Head of caudate nucleus (tissue), 42 donors: Measurements from ENCODE around the gene ZFPM1.
A peak's percentile ranks its signal among the peaks of the same experiment; 100 is the strongest.

Source experiments
- DNase-seq, 42 donors: peaks; one replicate each; pipeline versions ENCODE4 v3.0.0 to v3.0.0-alpha.2; 2020 to 2021; ENCODE audit warnings: mixed read lengths in 7 of 42
- intact Hi-C: fragments of 100-400 bp; cut with DNase I; formaldehyde crosslinking; loops from one replicate; pipeline ENCODE4 v1.15.0; 2022

The ZFPM1 gene

DNA sequence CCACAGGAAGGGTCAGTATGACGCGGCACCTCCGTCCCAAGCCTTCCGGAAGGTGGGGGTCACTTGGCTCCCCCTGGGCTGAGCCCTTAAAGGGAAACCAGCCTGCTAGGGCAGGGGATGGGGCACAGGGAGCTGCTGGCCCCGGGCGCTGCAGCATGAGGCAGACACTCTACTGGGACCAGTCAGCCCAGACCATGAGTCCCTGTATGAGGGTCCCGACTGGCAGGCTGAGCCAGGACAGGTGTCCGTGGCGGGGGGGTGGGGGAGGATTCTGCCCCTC is 73.8 kb downstream of the ZFPM1 start:
- DNase-seq, result no peak
- intact Hi-C loops, result loop anchor here (5.0 kb wide), 1 partner anchor 80 kb away; no protein-coding TSS in a partner anchor

DNA sequence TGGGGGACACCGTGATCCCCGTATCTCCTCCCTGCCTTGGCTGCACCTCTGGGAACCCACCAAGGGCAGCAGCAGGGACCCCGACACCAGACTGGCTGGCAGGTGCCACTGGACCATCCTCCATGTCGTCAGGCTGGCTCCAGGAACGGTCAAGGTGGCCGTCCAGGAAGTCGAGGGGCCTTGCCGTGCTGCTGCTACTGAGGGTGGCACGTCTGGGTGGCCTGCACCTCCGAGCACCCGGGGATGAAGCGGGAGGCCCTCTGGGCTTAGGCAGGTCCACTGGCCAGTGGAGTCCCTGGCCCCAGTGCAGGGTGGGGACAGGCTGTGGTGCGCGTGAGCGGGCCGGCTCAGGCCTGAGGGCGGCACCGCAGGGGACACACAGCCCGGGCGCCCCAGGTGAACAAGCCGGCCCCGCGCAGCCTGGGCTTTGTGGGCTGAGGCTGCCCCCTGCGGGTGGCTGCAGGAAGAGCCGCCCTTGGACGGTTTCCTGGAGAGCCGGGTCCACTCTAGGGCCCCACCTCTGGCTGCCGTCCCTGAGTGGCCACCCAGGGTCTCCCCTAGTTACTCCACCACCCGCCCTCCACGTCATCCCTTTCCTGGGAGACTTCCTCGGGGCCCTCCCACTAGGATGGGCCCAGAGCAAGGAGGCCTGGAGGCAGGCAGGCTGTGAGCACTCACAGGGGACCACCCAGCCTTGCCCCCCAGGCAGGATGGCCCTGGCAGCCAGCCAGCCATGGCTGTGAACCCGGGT is 74.3 kb downstream of the ZFPM1 start:
- intact Hi-C loops, result loop anchor here (5.0 kb wide), 1 partner anchor 80 kb away; no protein-coding TSS in a partner anchor
- peak in 33 of 42 donors; percentile 31 to 82 (median 60) for DNase-seq

DNA sequence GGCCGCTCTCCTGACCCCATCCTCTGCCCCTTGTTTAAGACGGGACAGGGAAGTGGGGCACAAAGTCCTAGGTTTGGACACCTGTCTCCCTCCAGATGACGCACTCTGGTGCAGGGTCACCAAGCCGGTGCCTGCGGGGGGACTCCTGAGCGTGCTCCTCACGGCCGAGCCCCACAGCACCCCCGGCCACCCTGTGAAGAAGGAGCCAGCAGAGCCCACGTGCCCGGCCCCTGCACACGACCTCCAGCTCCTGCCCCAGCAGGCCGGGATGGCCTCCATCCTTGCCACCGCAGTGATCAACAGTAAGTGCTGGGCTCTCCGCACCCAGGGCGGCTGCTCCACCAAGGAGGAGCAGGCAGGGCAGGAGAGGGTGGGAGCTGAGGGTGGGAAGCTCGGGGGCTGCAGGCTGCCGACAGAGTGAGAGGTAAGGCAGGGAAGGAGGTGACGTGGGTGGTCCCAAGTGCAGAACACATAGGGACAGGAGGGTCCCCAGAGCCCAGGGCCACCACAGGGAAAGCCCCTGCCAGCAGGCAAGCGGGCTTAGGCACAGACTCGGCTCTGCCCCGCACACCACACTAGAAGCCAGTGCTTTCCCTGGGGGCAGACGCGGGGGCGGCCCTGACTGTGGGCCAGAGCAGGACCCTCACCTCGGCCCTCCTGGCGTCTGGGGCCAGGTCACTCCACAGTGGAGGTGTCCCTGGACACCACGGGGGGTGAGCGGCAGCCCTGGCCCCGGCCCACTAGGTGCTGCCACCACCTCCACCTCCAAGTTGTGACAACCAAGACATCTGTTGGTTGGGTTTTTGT is 75.1 kb downstream of the ZFPM1 start:
- intact Hi-C loops, result loop anchor here (5.0 kb wide), 1 partner anchor 81 kb away; no protein-coding TSS in a partner anchor
- DNase-seq, result no peak

DNA sequence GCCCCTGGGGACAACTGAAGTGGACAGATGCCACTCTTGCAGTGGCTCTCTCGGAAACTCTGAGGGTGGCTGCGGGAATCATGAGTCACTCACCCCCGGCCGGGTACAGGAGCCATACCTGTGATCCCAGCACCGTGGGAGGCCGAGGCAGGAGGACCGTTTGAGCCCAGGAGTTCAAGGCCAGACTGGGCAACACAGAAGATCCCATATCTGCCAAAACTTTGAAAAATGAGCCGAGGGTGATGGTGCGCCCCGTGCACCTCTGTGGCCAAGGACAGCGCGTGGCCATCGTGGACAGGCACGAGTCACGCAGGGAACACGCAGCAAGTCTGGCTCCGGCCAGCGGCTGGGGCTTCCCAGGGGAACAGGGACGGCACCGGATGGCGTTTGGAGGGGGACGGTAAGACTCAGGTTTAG is 75.8 kb downstream of the ZFPM1 start:
- intact Hi-C loops, result loop anchor here (5.0 kb wide), 1 partner anchor 82 kb away; no protein-coding TSS in a partner anchor

DNA sequence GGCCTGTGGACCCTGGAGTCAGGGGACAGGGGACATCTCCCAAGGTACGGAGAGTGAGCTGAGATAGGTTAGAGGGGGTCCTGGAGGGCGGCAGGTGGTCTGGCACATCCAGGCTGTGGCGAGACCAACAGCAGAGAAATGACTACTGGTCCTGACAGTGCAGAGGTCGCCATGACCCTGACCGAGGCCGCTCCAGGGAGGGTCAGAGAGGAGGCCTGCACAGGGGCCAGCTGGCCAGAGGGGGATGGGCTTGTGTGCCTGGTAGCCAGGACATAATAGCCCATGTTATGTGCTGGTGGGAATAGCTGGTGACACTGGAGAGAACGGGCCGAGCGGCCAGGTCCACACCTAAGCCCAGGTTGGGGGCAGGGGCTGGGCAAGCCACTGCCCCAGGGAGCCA is 76.5 kb downstream of the ZFPM1 start:
- DNase-seq, result no peak
- intact Hi-C loops, result loop anchor here (5.0 kb wide), 1 partner anchor 82 kb away; no protein-coding TSS in a partner anchor

More for the DNA sequence above, 75.8 kb downstream of the ZFPM1 start:
- no peak for DNase-seq

DNA sequence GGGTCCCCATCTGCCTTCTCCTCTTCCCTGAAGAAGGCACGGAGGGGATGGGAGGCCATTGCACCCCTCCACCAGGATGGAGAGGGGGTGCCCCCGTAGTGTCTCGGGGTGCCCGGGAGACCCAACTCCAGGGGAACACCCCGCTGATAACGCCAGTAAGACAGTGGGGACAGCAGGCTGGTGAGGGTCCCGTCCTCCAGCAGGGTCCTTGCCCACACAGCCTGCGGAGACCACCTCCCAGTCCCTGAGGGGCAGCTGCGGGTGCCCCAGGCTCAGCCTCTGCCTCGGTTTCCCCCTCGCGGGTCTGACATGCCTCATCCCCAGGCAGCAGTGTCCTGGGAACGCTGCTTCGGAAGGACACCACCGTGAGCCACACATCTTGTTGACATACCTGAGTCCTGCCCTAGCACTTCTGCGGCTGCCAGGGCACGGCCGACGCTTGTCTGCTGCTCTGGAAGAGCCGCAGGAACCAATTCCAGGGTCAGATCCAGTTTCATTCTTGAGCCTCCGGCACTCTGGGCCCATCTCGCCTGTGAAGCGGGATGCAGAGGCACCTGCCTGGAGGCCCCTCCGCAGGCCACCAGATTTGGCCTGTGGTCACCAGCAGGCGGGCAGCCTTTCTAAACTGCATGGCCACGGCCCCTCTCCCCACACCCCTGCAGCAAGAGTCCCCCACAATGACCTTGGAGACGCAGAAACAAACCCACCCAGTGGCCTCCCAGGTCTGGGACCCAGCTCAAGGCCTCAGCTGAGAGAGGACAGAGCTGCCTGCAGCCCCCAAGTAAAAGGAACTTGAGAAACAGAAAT is 77.2 kb downstream of the ZFPM1 start:
- intact Hi-C loops, result loop anchor here (5.0 kb wide), 1 partner anchor 42 kb away; the partner anchor contains the start of gene ZC3H18
- no peak for DNase-seq

DNA sequence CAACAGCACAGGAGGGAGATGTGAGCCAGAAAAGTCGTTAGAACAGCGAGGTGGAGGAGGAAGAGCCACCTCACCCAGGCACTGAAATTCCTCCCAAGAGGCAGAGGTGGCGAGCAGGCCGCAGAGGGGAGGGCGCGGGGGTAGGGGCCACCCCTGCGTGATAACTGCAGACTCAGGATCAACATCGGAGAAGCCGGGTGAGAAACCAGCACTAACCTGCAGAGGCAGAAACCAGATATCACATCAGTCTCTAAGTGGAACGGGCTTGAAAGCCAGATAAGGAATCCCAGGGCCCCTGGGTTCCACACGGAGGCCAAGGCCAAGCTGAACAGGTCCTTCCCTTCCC is 77.8 kb downstream of the ZFPM1 start:
- intact Hi-C loops, result loop anchor here (5.0 kb wide), 1 partner anchor 41 kb away; the partner anchor contains the start of gene ZC3H18
- no peak for DNase-seq

DNA sequence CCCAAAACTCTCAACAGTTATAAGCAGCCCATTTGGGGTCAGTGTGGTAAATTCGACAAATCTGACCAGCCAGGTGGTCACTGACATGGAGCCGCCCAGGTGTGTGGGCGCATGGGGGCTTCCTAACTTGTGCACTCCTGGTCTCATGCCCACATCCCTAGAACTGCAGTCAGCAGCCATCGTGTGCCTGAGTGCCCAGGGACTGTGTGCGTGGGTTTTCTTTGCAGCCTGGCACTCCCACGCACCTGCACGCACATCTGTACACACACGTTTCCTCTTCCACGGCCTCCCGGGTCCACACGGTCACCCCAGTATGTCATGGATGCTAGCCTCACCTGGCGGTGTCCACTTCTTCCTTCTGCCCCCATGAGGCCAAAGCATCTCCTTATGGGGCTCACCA is 78.3 kb downstream of the ZFPM1 start:
- intact Hi-C loops, result loop anchor here (5.0 kb wide), 1 partner anchor 41 kb away; the partner anchor contains the start of gene ZC3H18
- DNase-seq, result no peak

DNA sequence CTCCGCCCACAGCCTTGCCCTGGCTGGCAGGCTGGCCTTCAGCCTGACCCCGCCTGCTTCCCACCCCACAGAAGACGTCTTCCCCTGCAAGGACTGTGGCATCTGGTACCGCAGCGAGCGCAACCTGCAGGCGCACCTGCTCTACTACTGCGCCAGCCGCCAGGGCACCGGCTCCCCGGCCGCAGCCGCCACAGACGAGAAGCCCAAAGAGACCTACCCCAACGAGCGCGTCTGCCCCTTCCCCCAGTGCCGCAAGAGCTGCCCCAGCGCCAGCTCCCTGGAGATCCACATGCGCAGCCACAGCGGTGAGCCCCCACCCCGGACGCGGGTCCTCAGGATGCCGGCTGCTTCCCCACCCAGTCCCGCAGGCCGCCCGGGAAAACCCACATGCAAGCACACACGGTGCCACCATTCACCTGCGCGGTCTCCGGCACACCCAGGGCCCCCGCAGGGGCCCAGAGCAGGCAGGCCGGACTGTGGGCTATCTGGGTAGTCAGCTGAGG is 78.9 kb downstream of the ZFPM1 start:
- no peak for DNase-seq
- intact Hi-C loops, result loop anchor here (5.0 kb wide), 1 partner anchor 40 kb away; the partner anchor contains the start of gene ZC3H18

DNA sequence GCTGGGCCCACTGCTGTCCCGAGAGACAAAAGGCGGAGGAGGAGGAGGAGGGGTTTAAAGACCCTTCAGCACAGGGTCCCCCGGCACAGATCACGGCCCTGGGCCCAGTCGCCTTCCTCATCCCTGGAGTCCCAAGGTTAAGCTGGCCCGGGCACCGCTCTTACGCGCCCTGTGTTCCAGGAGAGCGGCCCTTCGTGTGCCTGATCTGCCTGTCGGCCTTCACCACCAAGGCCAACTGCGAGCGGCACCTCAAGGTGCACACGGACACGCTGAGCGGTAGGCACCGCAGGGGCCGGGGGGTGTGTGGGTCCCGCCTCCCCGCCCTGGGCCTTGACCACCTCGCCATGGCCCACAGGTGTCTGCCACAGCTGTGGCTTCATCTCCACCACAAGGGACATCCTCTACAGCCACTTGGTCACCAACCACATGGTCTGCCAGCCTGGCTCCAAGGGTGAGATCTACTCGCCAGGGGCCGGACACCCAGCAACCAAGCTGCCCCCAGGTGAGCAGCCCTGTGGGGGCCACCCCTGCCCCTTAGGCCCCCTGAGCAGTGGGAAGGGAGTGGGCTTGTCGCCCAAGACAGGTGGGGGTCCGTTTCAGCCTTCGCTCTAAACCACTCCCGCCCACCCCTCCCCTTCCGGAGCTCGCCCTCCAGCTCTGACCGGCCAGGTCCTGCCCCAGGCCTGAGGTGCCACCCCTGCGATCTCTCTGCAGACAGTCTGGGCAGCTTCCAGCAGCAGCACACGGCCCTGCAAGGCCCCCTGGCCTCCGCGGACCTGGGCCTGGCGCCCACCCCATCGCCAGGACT is 79.6 kb downstream of the ZFPM1 start:
- no peak for DNase-seq
- intact Hi-C loops, result loop anchor here (5.0 kb wide), 1 partner anchor 40 kb away; the partner anchor contains the start of gene ZC3H18

DNA sequence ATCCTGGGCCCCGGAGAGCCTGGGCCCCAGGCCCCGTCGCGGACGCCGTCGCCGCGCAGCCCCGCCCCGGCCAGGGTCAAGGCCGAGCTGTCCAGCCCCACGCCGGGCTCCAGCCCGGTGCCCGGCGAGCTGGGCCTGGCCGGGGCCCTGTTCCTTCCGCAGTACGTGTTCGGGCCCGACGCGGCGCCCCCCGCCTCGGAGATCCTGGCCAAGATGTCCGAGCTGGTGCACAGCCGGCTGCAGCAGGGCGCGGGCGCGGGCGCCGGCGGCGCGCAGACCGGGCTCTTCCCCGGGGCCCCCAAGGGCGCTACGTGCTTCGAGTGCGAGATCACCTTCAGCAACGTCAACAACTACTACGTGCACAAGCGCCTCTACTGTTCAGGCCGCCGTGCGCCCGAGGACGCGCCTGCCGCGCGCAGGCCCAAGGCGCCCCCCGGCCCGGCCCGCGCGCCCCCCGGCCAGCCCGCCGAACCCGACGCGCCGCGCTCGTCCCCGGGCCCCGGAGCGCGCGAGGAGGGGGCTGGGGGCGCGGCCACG is 80.4 kb downstream of the ZFPM1 start:
- peak in 40 of 42 donors; percentile 27 to 83 (median 64) for DNase-seq
- intact Hi-C loops, result loop anchor here (5.0 kb wide), 1 partner anchor 39 kb away; the partner anchor contains the start of gene ZC3H18

DNA sequence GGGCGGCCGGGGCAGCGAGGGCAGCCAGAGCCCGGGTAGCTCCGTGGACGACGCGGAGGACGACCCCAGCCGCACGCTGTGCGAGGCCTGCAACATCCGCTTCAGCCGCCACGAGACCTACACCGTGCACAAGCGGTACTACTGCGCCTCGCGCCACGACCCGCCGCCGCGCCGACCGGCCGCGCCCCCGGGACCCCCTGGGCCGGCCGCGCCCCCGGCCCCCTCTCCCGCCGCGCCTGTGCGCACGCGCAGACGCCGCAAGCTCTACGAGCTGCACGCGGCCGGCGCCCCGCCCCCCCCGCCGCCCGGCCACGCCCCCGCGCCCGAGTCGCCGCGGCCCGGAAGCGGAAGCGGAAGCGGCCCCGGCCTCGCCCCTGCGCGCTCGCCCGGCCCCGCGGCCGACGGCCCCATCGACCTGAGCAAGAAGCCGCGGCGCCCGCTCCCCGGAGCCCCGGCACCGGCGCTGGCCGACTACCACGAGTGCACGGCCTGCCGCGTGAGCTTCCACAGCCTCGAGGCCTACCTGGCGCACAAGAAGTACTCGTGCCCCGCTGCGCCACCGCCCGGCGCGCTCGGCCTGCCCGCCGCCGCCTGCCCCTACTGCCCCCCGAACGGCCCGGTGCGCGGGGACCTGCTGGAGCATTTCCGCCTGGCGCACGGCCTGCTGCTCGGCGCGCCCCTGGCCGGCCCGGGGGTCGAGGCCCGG is 81.0 kb downstream of the ZFPM1 start:
- DNase-seq, result peak in 41 of 42 donors; percentile 25 to 89 (median 76)
- intact Hi-C loops, result loop anchor here (5.0 kb wide), 1 partner anchor 38 kb away; the partner anchor contains the start of gene ZC3H18

DNA sequence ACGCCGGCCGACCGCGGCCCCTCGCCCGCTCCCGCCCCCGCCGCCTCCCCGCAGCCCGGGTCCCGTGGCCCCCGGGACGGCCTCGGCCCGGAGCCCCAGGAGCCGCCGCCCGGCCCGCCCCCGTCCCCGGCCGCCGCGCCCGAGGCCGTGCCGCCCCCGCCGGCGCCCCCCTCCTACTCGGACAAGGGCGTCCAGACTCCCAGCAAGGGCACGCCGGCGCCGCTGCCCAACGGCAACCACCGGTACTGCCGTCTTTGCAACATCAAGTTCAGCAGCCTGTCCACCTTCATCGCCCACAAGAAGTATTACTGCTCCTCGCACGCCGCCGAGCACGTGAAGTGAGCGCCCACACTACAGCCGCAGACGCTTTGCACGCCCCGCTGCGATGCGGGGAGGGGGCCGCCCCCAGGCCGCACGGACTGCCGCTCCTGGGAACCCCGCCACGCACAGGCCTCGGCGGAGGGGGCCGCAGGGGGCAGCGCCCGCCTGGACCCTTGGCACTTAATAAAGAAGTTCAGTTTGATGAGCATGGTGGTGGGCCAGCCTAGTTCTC is 81.6 kb downstream of the ZFPM1 start:
- intact Hi-C loops, result loop anchor here (5.0 kb wide), 1 partner anchor 38 kb away; the partner anchor contains the start of gene ZC3H18
- peak in 5 of 42 donors; percentile 27 to 52 (median 46) for DNase-seq

DNA sequence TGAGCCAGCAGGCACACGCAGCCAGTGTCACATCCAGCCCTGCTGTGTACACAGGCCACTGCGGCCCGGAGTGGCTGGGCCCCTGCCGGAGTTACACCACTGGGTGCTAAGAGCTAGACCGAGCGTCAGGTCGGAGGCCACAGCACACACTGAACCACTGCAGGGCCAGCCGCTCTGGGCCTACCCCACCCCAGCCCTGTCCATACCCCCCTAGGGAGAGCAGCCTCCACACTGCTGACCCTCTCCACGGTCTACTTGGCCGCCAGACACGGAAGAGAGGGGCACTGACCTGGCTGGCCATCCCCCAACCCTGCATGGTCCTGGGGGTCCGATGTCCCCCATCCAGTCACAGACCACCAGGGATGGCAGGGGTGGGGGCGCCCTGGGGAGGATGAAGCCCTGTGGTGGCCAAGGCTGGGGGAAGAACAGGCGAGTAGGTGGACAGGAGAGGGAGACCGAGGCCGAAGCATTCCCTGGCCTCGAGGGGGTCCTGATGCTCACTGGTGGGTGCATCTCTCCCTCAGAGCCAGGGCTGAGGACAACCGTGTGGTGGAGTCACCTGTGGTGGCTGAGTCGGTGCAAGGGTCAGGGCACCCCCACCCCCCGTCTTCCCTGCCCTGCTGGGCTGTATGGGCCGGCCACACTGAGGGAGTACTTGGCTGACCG is 82.2 kb downstream of the ZFPM1 start:
- intact Hi-C loops, result no loop called here
- DNase-seq, result peak in 1 of 42 donors; percentile 33

DNA sequence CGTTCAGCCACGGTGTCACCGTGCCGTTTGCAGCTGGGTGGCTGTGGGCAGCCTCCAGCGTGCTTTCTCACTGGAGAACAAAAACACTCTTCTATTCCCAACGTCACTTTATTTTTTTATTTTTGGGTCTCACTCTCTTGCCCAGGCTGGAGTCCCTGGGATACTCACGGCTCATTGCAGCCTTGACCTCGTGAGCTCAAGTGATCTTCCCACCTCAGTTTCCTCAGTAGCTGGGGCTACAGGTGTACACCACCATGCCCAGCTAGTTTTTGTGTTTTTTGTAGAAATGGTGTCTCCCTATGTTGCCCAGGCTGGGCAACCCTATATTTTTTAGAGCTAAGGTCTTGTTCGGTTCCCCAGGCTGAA is 82.8 kb downstream of the ZFPM1 start:
- intact Hi-C loops, result no loop called here
- no peak for DNase-seq

DNA sequence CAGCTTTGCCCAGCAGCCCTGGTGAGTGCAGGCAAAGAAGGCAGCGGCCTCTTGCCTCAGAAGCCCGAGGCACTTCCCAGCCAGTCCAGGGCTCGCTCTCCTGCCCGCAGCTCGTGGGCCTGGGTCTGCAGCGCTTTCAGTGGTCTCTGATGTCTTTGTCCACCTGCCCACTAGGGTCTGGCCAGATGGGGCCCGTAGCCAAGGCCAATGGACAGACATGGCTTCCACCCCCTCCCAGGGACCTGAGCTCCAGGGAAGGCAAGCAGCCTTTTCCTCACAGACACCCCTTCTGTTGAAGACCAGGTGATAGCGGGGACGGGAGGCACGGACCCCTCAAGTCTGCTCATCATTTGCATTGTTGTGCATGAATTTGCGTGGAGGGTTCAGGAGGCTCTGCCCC is 83.4 kb downstream of the ZFPM1 start:
- no peak for DNase-seq
- intact Hi-C loops, result no loop called here
